G401 (cell line): ENCODE measurements around the gene CFAP74. TPM values are rescaled to one million over a fixed set of nuclear protein-coding genes. Genes with fewer than 3 reads are reported as not detected.

ENCODE experiments used
- DNase-seq: peaks from one replicate; pipeline ENCODE4 v3.0.0-alpha.2; 2015; ENCODE audit warnings: low spot score
- in situ Hi-C: cut with HindIII; loops from 2 replicates; pipeline ENCODE4 v1.10.0; 2016; ENCODE audit warnings: low sequenced_read_pairs, mixed read lengths
- total RNA-seq: library from RNA; depleted of rRNA; stranded (reverse); fragments of >200 nt; shearing (Covaris generic); gene quantifications from 2 replicates; pipeline ENCODE4 v1.2.3, GENCODE V29; 2014

Gene CFAP74
- total RNA-seq, 1 experiment from 2014 or later = not detected

GRCh38 chr1:1926346-1926811 is 77.2 kb downstream of the CFAP74 start:
- in situ Hi-C loops = no loop called here

GRCh38 chr1:1925437-1926345 is 77.9 kb downstream of the CFAP74 start:
- DNase-seq = no peak
- in situ Hi-C loops = no loop called here

More at GRCh38 chr1:1926346-1926811, 77.2 kb downstream of the CFAP74 start:
- no peak for DNase-seq

GRCh38 chr1:1924849-1925248 is 78.7 kb downstream of the CFAP74 start:
- in situ Hi-C loops = no loop called here
- no peak for DNase-seq

GRCh38 chr1:1924386-1924785 is 79.2 kb downstream of the CFAP74 start:
- DNase-seq = no peak
- in situ Hi-C loops = no loop called here

- in situ Hi-C loops = no loop called here
- no peak for DNase-seq
Measured at GRCh38 chr1:1922956-1923833, 80.4 kb downstream of the CFAP74 start.

GRCh38 chr1:1922702-1922955 is 81.0 kb downstream of the CFAP74 start:
- no peak for DNase-seq

GRCh38 chr1:1921901-1922701 is 81.5 kb downstream of the CFAP74 start:
- DNase-seq = no peak
- in situ Hi-C loops = no loop called here

More at GRCh38 chr1:1922702-1922955, 81.0 kb downstream of the CFAP74 start:
- in situ Hi-C loops = no loop called here

- in situ Hi-C loops = no loop called here
- no peak for DNase-seq
Measured at GRCh38 chr1:1921459-1921862, 82.1 kb downstream of the CFAP74 start.

- DNase-seq = no peak
- in situ Hi-C loops = no loop called here
Measured at GRCh38 chr1:1920608-1921458, 82.8 kb downstream of the CFAP74 start.

- no peak for DNase-seq
- in situ Hi-C loops = no loop called here
Measured at GRCh38 chr1:1920057-1920607, 83.5 kb downstream of the CFAP74 start.

- in situ Hi-C loops = no loop called here
- peak; percentile 90 for DNase-seq
Measured at GRCh38 chr1:1919304-1920056, 84.1 kb downstream of the CFAP74 start.

GRCh38 chr1:1918901-1919303 is 84.7 kb downstream of the CFAP74 start, which contains the start of gene TMEM52:
TMEM52 (minus strand) TSS chr1:1919279; CDS start chr1:1919265, 14 bp downstream.
- in situ Hi-C loops = no loop called here
- no peak for DNase-seq

GRCh38 chr1:1917995-1918900 is 85.3 kb downstream of the CFAP74 start:
- no peak for DNase-seq

GRCh38 chr1:1917304-1917976 is 86.1 kb downstream of the CFAP74 start:
- no peak for DNase-seq
- in situ Hi-C loops = no loop called here

More at GRCh38 chr1:1917995-1918900, 85.3 kb downstream of the CFAP74 start:
- in situ Hi-C loops = no loop called here

GRCh38 chr1:1916851-1917251 is 86.7 kb downstream of the CFAP74 start:
- in situ Hi-C loops = no loop called here
- DNase-seq = no peak
